Common myeloid progenitor, CD34-positive (primary cell): ENCODE data around the gene CNOT3.
"Not testable (repeated sequence)": the region's sequence is repeated elsewhere in the genome, so short reads cannot be mapped to it uniquely, and the experiment has no call there.

Experiments used
- CTCF ChIA-PET: fragments of 350-600 bp; sonication (Branson Sonifier 250); formaldehyde crosslinking; loops from one replicate; lab custom pipeline; 2021; ENCODE audit warnings: antibody characterized with exemption; lab: Charles Lee
- POLR2A ChIA-PET: fragments of 350-600 bp; sonication (Branson Sonifier 250); formaldehyde crosslinking; loops from one replicate; lab custom pipeline; 2021; ENCODE audit warnings: antibody characterized with exemption; lab: Charles Lee
- DNase-seq, 3 donors: peaks; one replicate each; pipeline versions ENCODE4 v3.0.0 to v3.0.0-alpha.2; 2013
- H3K27ac ChIP-seq, 2 experiments: 1 replicate in 1 of 2; 2 replicates in 1 of 2; pipeline ENCODE4 v1.7.0; 2013; ENCODE audit warnings: inconsistent platforms in 2 of 2, low read length in 2 of 2, mild to moderate bottlenecking in 2 of 2, low read depth in 1 of 2, moderate library complexity in 1 of 2; ENCODE audit not compliant: severe bottlenecking in 2 of 2, insufficient read depth in 1 of 2, poor library complexity in 1 of 2
- H3K27me3 ChIP-seq, 5 experiments: replicated peaks in 2 of 5; 1 replicate in 3 of 5; 2 replicates in 2 of 5; pipeline versions ENCODE4 v1.6.1 to v1.7.0; 2013; ENCODE audit warnings: low read length in 4 of 5, mild to moderate bottlenecking in 2 of 5, moderate library complexity in 2 of 5, inconsistent platforms in 1 of 5; ENCODE audit not compliant: insufficient read depth in 5 of 5, control insufficient read depth in 4 of 5
- H3K36me3 ChIP-seq, 4 experiments: 1 replicate in 2 of 4; 2 replicates in 2 of 4; pipeline versions ENCODE4 v1.6.1 to v1.7.0; 2013; ENCODE audit warnings: low read length in 3 of 4, control low read depth in 1 of 4, mild to moderate bottlenecking in 1 of 4; ENCODE audit not compliant: control insufficient read depth in 4 of 4, insufficient read depth in 4 of 4
- H3K4me1 ChIP-seq, 4 experiments: 1 replicate in 3 of 4; 2 replicates in 1 of 4; pipeline versions ENCODE4 v1.6.1 to v1.7.1; 2013; ENCODE audit warnings: low read length in 3 of 4, mild to moderate bottlenecking in 3 of 4, control low read depth in 1 of 4, inconsistent platforms in 1 of 4, moderate library complexity in 1 of 4; ENCODE audit not compliant: control insufficient read depth in 4 of 4, insufficient read depth in 4 of 4; ENCODE audit errors: control extremely low read depth in 1 of 4
- H3K4me3 ChIP-seq, 7 experiments: 1 replicate in 4 of 7; 2 replicates in 3 of 7; pipeline versions ENCODE4 v1.5.1 to v1.7.0; 2013; ENCODE audit warnings: mild to moderate bottlenecking in 7 of 7, low read length in 6 of 7, moderate library complexity in 6 of 7, inconsistent platforms in 2 of 7, low read depth in 2 of 7, control low read depth in 1 of 7; ENCODE audit not compliant: insufficient read depth in 4 of 7, control insufficient read depth in 1 of 7; ENCODE audit errors: extremely low read depth in 1 of 7
- H3K9me3 ChIP-seq, 5 experiments: 1 replicate in 4 of 5; 2 replicates in 1 of 5; pipeline versions ENCODE4 v1.6.1 to v1.7.1; 2013; ENCODE audit warnings: low read length in 4 of 5, mild to moderate bottlenecking in 2 of 5, inconsistent platforms in 1 of 5, low read depth in 1 of 5, moderate library complexity in 1 of 5; ENCODE audit not compliant: control insufficient read depth in 4 of 5, insufficient read depth in 2 of 5; ENCODE audit errors: control extremely low read depth in 1 of 5
- WGBS: methylation state at CpG from one replicate; pipeline ENCODE4 v1.1.5; 2013; ENCODE audit not compliant: insufficient coverage; 5-methylcytosine and 5-hydroxymethylcytosine counted together

The CNOT3 gene

GRCh38 chr19:54099190-54099902 is 38.2 kb upstream of the CNOT3 start:
- H3K27me3 ChIP-seq, result peaks cover 0 to 16% (median 0%) of the 10 kb centered on the region in 5 experiments
- 93% methylated on average over 9 of the region's 12 CpGs for WGBS
- ChIA-PET CTCF (interaction anchor here (1.0 to 1.5 kb wide), 3 partner anchors 10 to 76 kb away, joined by 3 to 4 read pairs (median 3); no protein-coding TSS in a partner anchor), POLR2A (no interaction called here)
- peaks cover 0 to 41% (median 38%) of the 10 kb centered on the region in 4 experiments for H3K4me1 ChIP-seq
- no peak overlapping the region for H3K27ac ChIP-seq
- no peak for DNase-seq
- no peaks in the 10 kb centered on the region for H3K36me3 ChIP-seq
- no peak overlapping the region for H3K4me3 ChIP-seq
- H3K9me3 ChIP-seq, result no peaks in the 10 kb centered on the region

DNA sequence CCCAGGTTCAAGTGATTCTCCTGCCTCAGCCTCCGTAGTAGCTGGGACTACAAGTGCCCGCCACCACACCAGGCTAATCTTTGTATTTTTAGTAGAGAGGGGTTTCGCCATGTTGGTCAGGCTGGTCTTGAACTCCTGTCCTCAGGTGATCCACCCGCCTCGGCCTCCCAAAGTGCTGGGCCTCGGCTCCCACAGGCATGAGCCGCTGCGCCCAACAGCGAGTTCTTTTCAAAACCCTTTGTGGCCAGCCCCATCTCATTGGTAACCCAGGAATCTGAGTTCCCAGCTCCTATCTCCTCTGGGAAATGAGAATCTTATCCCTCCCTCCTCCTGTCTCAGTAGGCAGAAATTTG is 37.7 kb upstream of the CNOT3 start:
- WGBS, result 84% methylated on average over 8 of the region's 9 CpGs
- H3K36me3 ChIP-seq, H3K9me3 ChIP-seq, POLR2A ChIA-PET, DNase-seq, H3K27ac ChIP-seq: not testable (repeated sequence)
- Histone ChIP-seq H3K4me3 (peak overlapping the region in 1 of 7 experiments; percentile 34), H3K4me1 (peaks cover 0 to 35% (median 33%) of the 10 kb centered on the region in 4 experiments), H3K27me3 (peaks cover 0 to 14% (median 0%) of the 10 kb centered on the region in 5 experiments)
- CTCF ChIA-PET, result interaction anchor here (1.0 kb wide), 1 partner anchor 10 kb away, joined by 3 read pairs; no protein-coding TSS in a partner anchor

DNA sequence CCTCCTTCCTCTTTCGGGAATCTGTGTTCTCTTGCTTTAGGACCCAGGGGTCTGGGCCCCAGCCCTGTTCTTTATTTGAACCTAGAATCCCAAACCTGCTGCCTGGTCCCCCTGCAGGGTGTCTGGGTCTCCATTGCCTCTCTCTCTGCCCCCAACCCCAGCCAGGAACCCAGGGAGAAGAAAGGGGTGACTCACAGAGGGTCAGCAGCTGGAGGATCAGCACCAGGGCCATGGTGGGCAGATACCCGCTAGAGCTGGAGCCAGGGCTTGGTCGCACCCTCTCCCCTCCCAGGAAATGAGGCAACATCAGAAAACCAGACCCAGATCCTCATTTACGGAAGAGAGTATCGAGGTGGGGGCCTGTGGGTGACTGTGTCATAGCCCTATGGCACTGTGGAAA is 37.0 kb upstream of the CNOT3 start, which contains the start of gene OSCAR:
TSS of gene OSCAR (minus strand) at position 243 of the 400 bp plus-strand sequence. CDS start at position 232, 11 bp downstream.
- H3K9me3 ChIP-seq, result no peaks in the 10 kb centered on the region
- WGBS, result 52% methylated on average over 2 of the region's 5 CpGs
- no peak within 1 kb of the TSS for H3K27ac ChIP-seq
- ChIA-PET CTCF (interaction anchor here (1.0 kb wide), 1 partner anchor 11 kb away, joined by 3 read pairs; no protein-coding TSS in a partner anchor), POLR2A (no interaction called here)
- peaks cover 0 to 2% (median under 1%) of the 10 kb centered on the region in 4 experiments for H3K36me3 ChIP-seq
- H3K27me3 ChIP-seq, result peaks cover 0 to 7% (median 0%) of the 10 kb centered on the region in 5 experiments
- peak in 2 of 3 donors; percentile 58 to 70 for DNase-seq
- H3K4me3 ChIP-seq, result peak within 1 kb of the TSS in 1 of 7 experiments; percentile 34
- peaks cover 0 to 31% (median 27%) of the 10 kb centered on the region in 4 experiments for H3K4me1 ChIP-seq

GRCh38 chr19:54102421-54103169 is 35.0 kb upstream of the CNOT3 start, which contains the start of gene NDUFA3:
NDUFA3 (plus strand) TSS chr19:54102855; CDS start chr19:54102879, 24 bp downstream.
- 4% methylated on average over 42 of the region's 54 CpGs for WGBS
- DNase-seq, result peak; percentile 98 to 99 (median 99)
- Histone ChIP-seq H3K4me3 (peak within 1 kb of the TSS; percentile 76 to 98 (median 92)), H3K36me3 (peaks cover 0 to 22% (median 17%) of the 10 kb centered on the region in 4 experiments), H3K9me3 (no peaks in the 10 kb centered on the region), H3K27me3 (no peaks in the 10 kb centered on the region), H3K27ac (peak within 1 kb of the TSS; percentile 25 to 80), H3K4me1 (peaks cover 0 to 17% (median 12%) of the 10 kb centered on the region in 4 experiments)
- ChIA-PET POLR2A (interaction anchor here (0.7 kb wide), 1 partner anchor 12 kb away, joined by 9 read pairs; the partner anchor contains the start of genes PRPF31 and TFPT), CTCF (no interaction called here)

DNA sequence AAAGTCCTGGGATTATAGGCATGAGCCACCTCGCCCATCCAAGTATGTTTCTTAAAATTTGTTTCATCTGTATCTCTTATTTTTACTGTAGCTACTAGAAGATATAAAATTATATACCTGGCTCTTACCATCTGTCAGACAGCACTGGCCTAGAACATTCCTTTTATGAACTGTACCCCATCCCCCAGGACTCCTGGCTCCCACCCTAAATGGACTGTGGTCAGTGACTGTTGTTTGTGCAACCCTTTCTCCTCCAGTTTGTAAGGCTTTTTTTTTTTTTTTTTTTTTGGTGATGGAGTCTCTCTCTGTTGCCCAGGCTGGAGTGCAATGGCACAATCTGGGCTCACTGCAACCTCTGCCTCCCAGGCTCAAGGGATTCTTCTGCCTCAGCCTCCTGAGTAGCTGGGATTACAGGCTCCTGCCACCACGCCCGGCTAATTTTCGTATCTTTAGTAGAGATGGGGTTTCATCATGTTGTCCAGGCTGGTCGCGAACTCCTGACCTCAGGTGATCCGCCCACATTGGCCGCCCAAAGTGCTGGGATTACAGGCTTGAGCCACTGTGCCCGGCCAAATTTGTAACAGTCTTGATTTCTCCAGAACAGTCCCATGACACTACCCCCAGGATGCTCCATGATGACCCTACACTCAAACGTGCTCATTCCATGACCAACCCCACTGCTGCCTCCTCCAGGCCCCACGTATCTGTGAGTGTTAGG is 32.4 kb upstream of the CNOT3 start:
- 94% methylated on average over 10 of the region's 11 CpGs for WGBS
- POLR2A ChIA-PET, result no interaction called here
- DNase-seq, result no peak
- Histone ChIP-seq H3K27ac (no peak overlapping the region), H3K27me3 (no peaks in the 10 kb centered on the region), H3K36me3 (peaks cover 2 to 46% (median 31%) of the 10 kb centered on the region in 4 experiments), H3K9me3 (no peaks in the 10 kb centered on the region), H3K4me1 (peaks cover 0 to 17% (median 12%) of the 10 kb centered on the region in 4 experiments), H3K4me3 (no peak overlapping the region)
- CTCF ChIA-PET, result no interaction called here

DNA sequence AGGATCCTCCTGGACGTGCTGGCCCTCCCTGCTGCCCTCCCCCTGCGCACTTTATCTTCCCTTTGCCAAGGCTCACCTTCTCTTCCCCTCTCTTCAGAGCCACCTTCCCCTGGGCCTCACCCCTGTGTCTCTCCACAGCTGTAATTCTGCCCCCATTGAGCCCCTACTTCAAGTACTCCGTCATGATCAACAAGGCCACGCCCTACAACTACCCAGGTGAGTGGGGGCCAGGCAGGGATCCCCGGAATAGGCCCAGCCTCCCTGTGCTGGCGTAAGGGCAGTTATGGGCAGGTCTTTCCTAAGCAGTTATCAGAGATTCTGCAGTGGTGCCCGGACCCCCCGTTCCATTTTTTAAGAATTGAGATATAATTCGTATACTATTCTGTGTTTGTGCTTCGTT is 31.8 kb upstream of the CNOT3 start:
- POLR2A ChIA-PET, result no interaction called here

More for the DNA sequence above, 31.8 kb upstream of the CNOT3 start:
- no peaks in the 10 kb centered on the region for H3K27me3 ChIP-seq
- CTCF ChIA-PET, result no interaction called here
- WGBS, result 95% methylated on average over 10 of the region's 10 CpGs
- no peak overlapping the region for H3K27ac ChIP-seq
- peaks cover 0 to 12% (median 11%) of the 10 kb centered on the region in 4 experiments for H3K4me1 ChIP-seq
- no peak overlapping the region for H3K4me3 ChIP-seq
- H3K36me3 ChIP-seq, result peaks cover 2 to 52% (median 36%) of the 10 kb centered on the region in 4 experiments
- DNase-seq, result no peak
- H3K9me3 ChIP-seq, result no peaks in the 10 kb centered on the region
